HG02588 (cell line): Measurements from ENCODE around the gene MLC1.

Experiments
- ATAC-seq: cut with Tn5 transposase; IDR thresholded peaks from one replicate; pipeline ENCODE4 v1.9.1; 2021; ENCODE audit warnings: mild to moderate bottlenecking, moderate library complexity; ENCODE audit not compliant: unreplicated experiment

Gene MLC1

GRCh38 chr22:50078246-50078645, 7.0 kb downstream of the MLC1 start:
- no peak for ATAC-seq

GRCh38 chr22:50076646-50077535, 8.3 kb downstream of the MLC1 start:
- ATAC-seq, result no peak

- no peak for ATAC-seq
Observed at GRCh38 chr22:50074551-50075530, 10.4 kb downstream of the MLC1 start.

- ATAC-seq, result no peak
Observed at GRCh38 chr22:50074056-50074455, 11.2 kb downstream of the MLC1 start.

- ATAC-seq, result no peak
Observed at GRCh38 chr22:50072714-50073538, 12.3 kb downstream of the MLC1 start.

GRCh38 chr22:50072167-50072555, 13.1 kb downstream of the MLC1 start:
- no peak for ATAC-seq

GRCh38 chr22:50071432-50072166, 13.6 kb downstream of the MLC1 start:
- ATAC-seq, result no peak

GRCh38 chr22:50070366-50070765, 14.9 kb downstream of the MLC1 start:
- ATAC-seq, result no peak

GRCh38 chr22:50068096-50068495, 17.1 kb downstream of the MLC1 start:
- ATAC-seq, result no peak

GRCh38 chr22:50067244-50067643, 18.0 kb downstream of the MLC1 start:
- ATAC-seq, result no peak

- no peak for ATAC-seq
Observed at GRCh38 chr22:50064453-50064852, 20.8 kb downstream of the MLC1 start.

GRCh38 chr22:50063589-50064393, 21.4 kb downstream of the MLC1 start:
- ATAC-seq, result no peak

- no peak for ATAC-seq
Observed at GRCh38 chr22:50062509-50063135, 22.6 kb downstream of the MLC1 start.

- ATAC-seq, result no peak
Observed at GRCh38 chr22:50061824-50062355, 23.3 kb downstream of the MLC1 start.

GRCh38 chr22:50061141-50061823, 23.9 kb downstream of the MLC1 start:
- no peak for ATAC-seq

- no peak for ATAC-seq
Observed at GRCh38 chr22:50060441-50061140, 24.6 kb downstream of the MLC1 start.

- ATAC-seq, result no peak
Observed at GRCh38 chr22:50059881-50060262, 25.4 kb downstream of the MLC1 start.
